HEK293 (cell line): ENCODE results near the gene HTT.

Experiments used
- CTCF ChIA-PET: fragments of 350-600 bp; formaldehyde crosslinking; extraction: SDS; loops from one replicate; lab custom pipeline; 2021; ENCODE audit warnings: antibody characterized with exemption; lab: Yijun Ruan, JAX
- POLR2A ChIA-PET: fragments of 300-600 bp; formaldehyde crosslinking; extraction: SDS; loops from one replicate; lab custom pipeline; 2020; ENCODE audit warnings: antibody characterized with exemption, inconsistent platforms; lab: Yijun Ruan, JAX
- H3K27ac ChIP-seq: fragments of 200-500 bp; sonication (Bioruptor generic); 2 replicates; pipeline ENCODE4 v1.5.1; 2014; ENCODE audit warnings: low read depth, low read length, control low read depth, inconsistent platforms; ENCODE audit errors: extremely low read depth
- H3K36me3 ChIP-seq, 2 experiments: fragments of 200-500 bp in 1 of 2; sonication (Bioruptor generic) in 1 of 2; 1 replicate in 1 of 2; 2 replicates in 1 of 2; pipeline ENCODE4 v1.5.1; 2014 to 2017; ENCODE audit warnings: inconsistent platforms in 2 of 2, low read length in 2 of 2; ENCODE audit not compliant: control insufficient read depth in 2 of 2, insufficient read depth in 1 of 2
- H3K4me1 ChIP-seq: fragments of 200-500 bp; sonication (Bioruptor generic); 2 replicates; pipeline ENCODE4 v1.5.1; 2014; ENCODE audit warnings: mild to moderate bottlenecking, low read length, inconsistent platforms; ENCODE audit not compliant: control insufficient read depth, insufficient read depth
- H3K4me3 ChIP-seq: 2 replicates; pipeline ENCODE4 v1.5.1; 2011; ENCODE audit warnings: low read depth, mild to moderate bottlenecking, control low read depth, low read length, moderate library complexity
- H3K9me3 ChIP-seq: fragments of 200-500 bp; sonication (Bioruptor generic); 2 replicates; pipeline ENCODE4 v1.5.1; 2014; ENCODE audit warnings: low read depth, low read length, inconsistent platforms; ENCODE audit not compliant: control insufficient read depth, insufficient read depth
- BCL11A ChIP-seq: fragments of 450-650 bp; formaldehyde crosslinking; IDR thresholded peaks from 2 replicates; pipeline ENCODE4 v1.5.1; 2016; ENCODE audit warnings: low read depth, missing biosample characterization, missing genetic modification characterization
- GLIS1 ChIP-seq: fragments of 450-650 bp; formaldehyde crosslinking; IDR thresholded peaks from 2 replicates; pipeline ENCODE4 v1.5.1; 2016; ENCODE audit warnings: missing biosample characterization, missing genetic modification characterization
- ZBTB1 ChIP-seq: fragments of 450-650 bp; formaldehyde crosslinking; IDR thresholded peaks from 2 replicates; pipeline ENCODE4 v1.5.1; 2016; ENCODE audit warnings: missing biosample characterization, missing genetic modification characterization
- ZNF10 ChIP-seq: fragments of 450-650 bp; formaldehyde crosslinking; IDR thresholded peaks from 2 replicates; pipeline ENCODE4 v1.5.1; 2017; ENCODE audit warnings: missing biosample characterization, missing genetic modification characterization
- ZNF19 ChIP-seq: fragments of 450-650 bp; formaldehyde crosslinking; IDR thresholded peaks from 2 replicates; pipeline ENCODE4; 2016; ENCODE audit warnings: missing biosample characterization, missing genetic modification characterization, low read depth
- ZNF350 ChIP-seq: fragments of 450-650 bp; formaldehyde crosslinking; IDR thresholded peaks from 2 replicates; pipeline ENCODE4 v1.5.0; 2017; ENCODE audit warnings: missing biosample characterization, mild to moderate bottlenecking, missing genetic modification characterization
- ZNF626 ChIP-seq: fragments of 450-650 bp; sonication (Bioruptor Pico); formaldehyde crosslinking; IDR thresholded peaks from 2 replicates; pipeline ENCODE4 v1.5.1; 2018; ENCODE audit warnings: missing biosample characterization, missing genetic modification characterization, inconsistent platforms
- TF ChIP-seq, protein P1 (sequence below): fragments of 450-650 bp; formaldehyde crosslinking; IDR thresholded peaks from 2 replicates; pipeline ENCODE4 v1.5.1; 2016; ENCODE audit warnings: missing biosample characterization, missing genetic modification characterization, borderline replicate concordance

Gene HTT

DNA sequence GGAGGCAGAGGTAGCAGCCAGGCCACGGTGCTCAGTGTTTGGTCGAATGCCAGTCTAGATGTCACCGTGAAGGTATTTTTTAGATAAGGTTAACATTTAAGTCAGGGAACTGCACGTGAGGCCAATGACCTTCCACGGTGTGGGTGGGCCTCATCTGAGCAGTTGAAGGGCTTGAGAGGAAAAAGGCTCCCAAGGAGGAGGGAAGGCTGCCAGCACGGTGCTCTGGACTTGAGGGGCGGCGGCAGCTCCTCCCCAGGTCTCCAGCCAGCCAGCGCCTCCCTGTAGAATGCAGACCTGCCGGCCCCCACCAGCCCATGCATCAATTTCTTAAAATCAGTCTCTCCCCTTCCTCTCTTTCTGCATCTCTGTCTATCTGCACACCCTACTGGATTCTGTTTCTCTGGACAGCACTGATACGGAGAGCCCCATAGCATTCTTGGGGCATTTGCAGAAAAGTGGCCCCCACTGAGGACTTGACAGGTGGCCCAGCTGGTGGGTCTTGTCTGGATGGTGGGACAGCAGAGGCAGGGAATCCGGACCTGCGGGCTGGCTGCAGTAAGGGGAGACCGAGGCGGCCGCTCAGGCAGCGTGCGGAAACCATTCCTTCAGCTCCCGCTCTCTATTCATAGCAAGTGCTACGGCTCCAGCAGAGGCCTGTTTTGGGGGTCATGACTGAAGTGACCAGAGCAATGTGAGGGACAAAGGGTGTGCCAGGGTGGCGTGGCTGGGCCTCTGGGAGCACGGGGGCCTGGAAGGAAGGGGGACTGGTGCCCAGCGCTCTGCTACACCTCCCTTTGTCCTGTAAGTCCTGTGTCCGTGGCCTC lies 210.5 kb downstream of the HTT start:
- POLR2A ChIA-PET: no interaction called here
- TF ChIP-seq ZNF10 (tag by site-specific recombination): peak; percentile 94
- TF ChIP-seq ZBTB1: no peak
- TF ChIP-seq, protein P1, sequence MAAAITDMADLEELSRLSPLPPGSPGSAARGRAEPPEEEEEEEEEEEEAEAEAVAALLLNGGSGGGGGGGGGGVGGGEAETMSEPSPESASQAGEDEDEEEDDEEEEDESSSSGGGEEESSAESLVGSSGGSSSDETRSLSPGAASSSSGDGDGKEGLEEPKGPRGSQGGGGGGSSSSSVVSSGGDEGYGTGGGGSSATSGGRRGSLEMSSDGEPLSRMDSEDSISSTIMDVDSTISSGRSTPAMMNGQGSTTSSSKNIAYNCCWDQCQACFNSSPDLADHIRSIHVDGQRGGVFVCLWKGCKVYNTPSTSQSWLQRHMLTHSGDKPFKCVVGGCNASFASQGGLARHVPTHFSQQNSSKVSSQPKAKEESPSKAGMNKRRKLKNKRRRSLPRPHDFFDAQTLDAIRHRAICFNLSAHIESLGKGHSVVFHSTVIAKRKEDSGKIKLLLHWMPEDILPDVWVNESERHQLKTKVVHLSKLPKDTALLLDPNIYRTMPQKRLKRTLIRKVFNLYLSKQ (tag by site-specific recombination): no peak
- no peak for TF ChIP-seq BCL11A (tag by site-specific recombination)
- TF ChIP-seq ZNF350: no peak
- Histone ChIP-seq H3K36me3 (no peaks in the 10 kb centered on the region), H3K9me3 (no peaks in the 10 kb centered on the region), H3K27ac (no peak overlapping the region), H3K4me1 (no peaks in the 10 kb centered on the region), H3K4me3 (no peak overlapping the region)
- CTCF ChIA-PET: no interaction called here

DNA sequence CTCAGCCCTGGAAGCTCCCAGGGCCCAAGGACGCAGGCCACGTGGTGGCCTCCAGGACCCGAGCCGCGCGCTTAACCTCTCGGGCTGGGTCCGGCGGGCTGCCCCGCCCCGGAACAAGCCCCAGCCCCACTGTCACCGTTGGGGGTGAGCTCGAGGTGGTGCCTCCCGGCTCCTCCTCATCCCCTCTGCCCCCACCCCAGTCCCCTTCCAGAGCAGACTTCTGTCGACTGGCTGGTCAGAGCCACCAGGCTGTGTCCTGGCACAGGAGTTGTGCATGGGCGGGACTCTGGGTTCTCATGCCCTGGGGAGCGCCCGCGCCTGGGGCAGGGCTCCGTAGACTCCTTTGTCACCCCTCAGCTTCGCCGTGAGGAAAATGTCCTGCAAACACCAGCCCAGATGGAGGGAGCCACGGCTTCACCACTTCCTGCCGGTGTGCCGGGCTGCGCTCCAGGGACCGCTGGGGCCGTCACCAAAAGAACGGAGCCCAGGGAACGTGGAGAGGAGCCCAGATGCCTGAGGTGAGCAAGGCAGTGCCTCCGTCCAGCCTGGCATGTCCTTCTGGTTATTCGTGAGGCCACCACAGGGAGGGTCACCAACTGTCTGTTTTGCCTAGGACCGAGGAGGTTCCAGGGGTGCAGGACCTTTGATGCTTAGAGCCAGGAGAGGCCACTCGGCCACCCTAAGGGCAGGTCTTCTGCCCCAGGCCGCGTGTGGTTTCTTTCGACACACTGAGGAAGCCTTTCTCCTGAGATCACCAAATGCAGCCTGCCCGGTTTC lies 211.3 kb downstream of the HTT start:
- TF ChIP-seq ZNF19 (tag by site-specific recombination): no peak
- Histone ChIP-seq H3K9me3 (no peaks in the 10 kb centered on the region), H3K4me1 (no peaks in the 10 kb centered on the region), H3K4me3 (no peak overlapping the region), H3K27ac (no peak overlapping the region), H3K36me3 (no peaks in the 10 kb centered on the region)
- POLR2A ChIA-PET: no interaction called here
- CTCF ChIA-PET: interaction anchor here (0.7 kb wide), 1 partner anchor 211 kb away, joined by 3 read pairs; the partner anchor contains the start of gene HTT

DNA sequence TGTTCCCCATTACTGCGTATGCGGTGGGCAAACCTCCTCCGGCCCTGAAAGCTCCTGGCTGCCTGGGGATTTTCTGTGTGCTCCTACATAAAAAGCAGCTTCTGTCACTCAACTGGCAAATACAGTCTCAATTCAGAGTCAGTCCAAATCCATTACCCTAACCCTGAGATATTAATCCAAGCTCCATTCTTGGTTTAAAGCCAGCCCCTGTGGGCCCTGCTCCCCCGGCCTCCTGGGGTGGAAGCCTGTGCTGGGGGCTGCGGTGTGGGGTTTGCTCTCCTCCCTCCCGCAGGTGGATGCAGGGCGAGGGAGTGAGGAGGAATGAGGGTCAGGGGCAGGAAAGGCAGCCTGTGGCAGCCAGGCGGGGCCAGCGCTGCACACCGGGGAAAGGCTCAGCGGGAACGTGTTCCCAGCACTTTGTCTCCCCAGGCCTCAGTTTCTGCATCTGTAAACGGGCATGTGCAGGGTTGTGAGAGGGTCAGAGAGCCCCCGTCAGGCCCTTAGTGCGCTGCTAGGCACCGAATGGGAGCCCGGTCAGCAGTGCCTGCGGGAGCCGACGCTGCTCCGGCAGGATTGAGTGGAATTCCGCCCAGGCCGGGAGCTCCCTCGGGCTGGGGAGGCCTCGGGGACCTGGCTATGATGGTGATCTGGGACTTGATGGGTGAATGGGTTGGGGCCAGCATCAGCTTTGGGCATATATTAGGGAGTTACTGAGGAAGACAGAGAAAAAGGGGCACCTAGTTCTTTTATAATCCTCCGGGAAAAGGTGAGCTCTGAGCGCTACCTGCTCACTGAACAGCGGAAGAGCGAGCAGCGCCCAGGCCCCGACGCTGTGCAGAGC lies 212.1 kb downstream of the HTT start:
- CTCF ChIA-PET: interaction anchor here (0.7 kb wide), 1 partner anchor 212 kb away, joined by 3 read pairs; the partner anchor contains the start of gene HTT

DNA sequence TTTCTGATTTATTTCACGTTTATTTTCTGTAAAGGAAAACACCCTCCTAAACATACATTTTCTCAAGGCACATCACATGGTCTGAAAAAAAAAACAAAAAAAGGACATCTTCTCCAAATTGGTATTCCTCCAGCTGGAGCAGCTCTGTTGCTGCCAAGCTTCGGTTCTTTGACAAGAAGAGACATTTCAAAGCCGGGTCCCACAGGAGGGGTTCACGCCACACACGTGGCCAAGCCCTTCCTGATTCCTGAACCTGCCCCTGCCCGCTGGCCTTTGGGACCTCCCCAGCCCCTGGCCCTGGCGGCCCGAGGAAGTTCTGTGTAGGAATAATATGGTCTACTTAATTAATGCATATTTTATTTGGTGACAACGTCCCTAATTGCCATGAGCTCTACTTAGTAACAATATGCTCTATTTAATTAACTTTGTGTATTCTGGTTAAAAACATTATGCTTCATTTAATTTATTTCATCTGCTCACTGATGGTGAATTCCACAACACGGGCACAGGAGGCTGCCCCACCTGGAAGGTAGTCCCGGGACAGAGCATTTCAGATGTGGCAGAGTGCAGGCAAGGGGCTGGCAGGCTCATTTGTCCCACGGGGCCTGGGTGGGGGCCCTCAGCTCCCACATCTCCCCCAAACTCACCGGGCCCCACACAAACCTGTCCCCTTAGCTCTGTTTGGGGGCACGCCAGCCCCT lies 212.9 kb downstream of the HTT start:
- ChIA-PET CTCF (no interaction called here), POLR2A (no interaction called here)

More for the DNA sequence above, 212.1 kb downstream of the HTT start:
- no peaks in the 10 kb centered on the region for H3K4me1 ChIP-seq
- no peak overlapping the region for H3K4me3 ChIP-seq
- no peaks in the 10 kb centered on the region for H3K36me3 ChIP-seq
- POLR2A ChIA-PET: no interaction called here
- TF ChIP-seq, protein P1 (tag by site-specific recombination): no peak
- TF ChIP-seq GLIS1 (tag by site-specific recombination): peak; percentile 49; the same call in 1 of the 2 replicates
- no peaks in the 10 kb centered on the region for H3K9me3 ChIP-seq
- H3K27ac ChIP-seq: no peak overlapping the region

More for the DNA sequence above, 212.9 kb downstream of the HTT start:
- Histone ChIP-seq H3K4me1 (no peaks in the 10 kb centered on the region), H3K9me3 (no peaks in the 10 kb centered on the region), H3K36me3 (no peaks in the 10 kb centered on the region), H3K27ac (no peak overlapping the region), H3K4me3 (no peak overlapping the region)
- TF ChIP-seq ZNF626 (tag by site-specific recombination): no peak
